Brain microvascular endothelial cell (primary cell): Measurements from ENCODE around the gene EDDM13.

ENCODE experiments used
- DNase-seq: peaks from one replicate; pipeline ENCODE4 v3.0.0-alpha.2; 2020
- H3K27ac ChIP-seq: fragments of 250-450 bp; sonication (Bioruptor Pico); 2 replicates; pipeline ENCODE4 v1.5.1; 2020; ENCODE audit warnings: mild to moderate bottlenecking, moderate library complexity
- H3K27me3 ChIP-seq: fragments of 250-450 bp; sonication (Bioruptor Pico); replicated peaks from 2 replicates; pipeline ENCODE4 v1.5.1; 2020; ENCODE audit warnings: mild to moderate bottlenecking
- H3K36me3 ChIP-seq: fragments of 250-450 bp; sonication (Bioruptor Pico); replicated peaks from 2 replicates; pipeline ENCODE4 v1.5.1; 2020; ENCODE audit warnings: mild to moderate bottlenecking
- H3K4me3 ChIP-seq: 2 replicates; pipeline ENCODE4 v1.5.1; 2011; ENCODE audit warnings: low read depth, mild to moderate bottlenecking, control low read depth, low read length, moderate library complexity
- in situ Hi-C: cut with HindIII; loops from 2 replicates; pipeline ENCODE4 v1.10.0; 2017; ENCODE audit warnings: low sequenced_read_pairs, low pct_ligation_motif_present
- TF ChIP-seq, protein P1 (sequence below): IDR thresholded peaks from 2 replicates; pipeline ENCODE4 v1.5.1; 2011; ENCODE audit warnings: low read depth, mild to moderate bottlenecking, moderate library complexity, low read length, control low read depth, inconsistent platforms; ENCODE audit errors: missing control alignments

Gene EDDM13

DNA sequence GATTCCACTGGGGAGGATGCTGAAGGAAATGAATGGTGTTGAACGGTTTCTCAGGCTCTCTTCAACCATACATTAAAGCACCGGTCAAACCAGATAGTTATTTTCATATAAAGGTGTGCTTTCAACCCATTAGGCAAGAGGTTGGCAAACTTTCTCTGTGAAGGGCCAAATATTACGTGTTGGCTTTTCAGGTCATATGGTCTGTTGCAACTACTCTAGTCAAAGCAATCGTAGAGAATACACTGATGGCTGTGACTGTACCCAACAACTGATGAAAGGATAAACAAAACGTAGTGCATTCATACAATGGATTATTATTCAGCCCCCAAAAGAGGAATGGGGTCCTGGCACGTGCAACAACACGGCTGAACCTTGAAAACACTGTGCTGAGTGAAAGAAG lies 36.2 kb downstream of the EDDM13 start:
- Histone ChIP-seq H3K27me3 (no peaks in the 10 kb centered on the region), H3K4me3 (no peak overlapping the region), H3K36me3 (no peaks in the 10 kb centered on the region), H3K27ac (no peak overlapping the region)
- no peak for DNase-seq
- in situ Hi-C loops, result no loop called here
- TF ChIP-seq, protein P1, sequence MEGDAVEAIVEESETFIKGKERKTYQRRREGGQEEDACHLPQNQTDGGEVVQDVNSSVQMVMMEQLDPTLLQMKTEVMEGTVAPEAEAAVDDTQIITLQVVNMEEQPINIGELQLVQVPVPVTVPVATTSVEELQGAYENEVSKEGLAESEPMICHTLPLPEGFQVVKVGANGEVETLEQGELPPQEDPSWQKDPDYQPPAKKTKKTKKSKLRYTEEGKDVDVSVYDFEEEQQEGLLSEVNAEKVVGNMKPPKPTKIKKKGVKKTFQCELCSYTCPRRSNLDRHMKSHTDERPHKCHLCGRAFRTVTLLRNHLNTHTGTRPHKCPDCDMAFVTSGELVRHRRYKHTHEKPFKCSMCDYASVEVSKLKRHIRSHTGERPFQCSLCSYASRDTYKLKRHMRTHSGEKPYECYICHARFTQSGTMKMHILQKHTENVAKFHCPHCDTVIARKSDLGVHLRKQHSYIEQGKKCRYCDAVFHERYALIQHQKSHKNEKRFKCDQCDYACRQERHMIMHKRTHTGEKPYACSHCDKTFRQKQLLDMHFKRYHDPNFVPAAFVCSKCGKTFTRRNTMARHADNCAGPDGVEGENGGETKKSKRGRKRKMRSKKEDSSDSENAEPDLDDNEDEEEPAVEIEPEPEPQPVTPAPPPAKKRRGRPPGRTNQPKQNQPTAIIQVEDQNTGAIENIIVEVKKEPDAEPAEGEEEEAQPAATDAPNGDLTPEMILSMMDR, result no peak

DNA sequence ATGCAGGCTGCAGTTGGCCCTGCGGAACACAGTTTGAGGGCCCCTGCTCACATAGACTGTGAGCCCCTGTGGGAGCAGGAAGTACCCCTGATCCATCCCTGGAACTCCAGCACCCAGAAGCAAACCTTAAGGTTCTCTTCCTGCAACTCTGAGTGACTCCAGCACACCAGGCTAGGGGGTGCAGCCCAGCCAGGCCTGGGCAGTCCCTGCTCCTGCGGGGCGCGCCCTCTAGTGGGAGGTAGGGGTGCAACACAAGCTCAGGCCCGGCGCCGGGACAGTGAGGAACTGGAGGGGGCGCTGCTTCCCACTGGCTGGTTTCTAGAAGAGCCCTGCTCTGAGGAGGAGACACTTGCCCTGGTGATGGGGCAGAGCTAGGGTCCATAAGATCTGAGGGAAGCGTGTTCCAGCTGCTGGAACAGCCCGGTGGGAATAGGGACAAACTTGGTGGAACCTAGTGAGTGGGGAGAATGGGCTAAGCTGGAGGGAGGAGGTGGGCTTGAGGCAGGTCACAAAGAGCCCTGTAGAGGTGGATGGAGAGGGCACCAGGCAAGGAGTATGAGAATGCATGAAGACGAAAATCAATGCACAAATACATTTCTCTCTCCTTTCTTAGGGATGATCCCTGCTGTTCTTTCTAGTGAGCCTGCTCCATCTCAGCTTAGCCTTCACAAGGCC lies 37.1 kb downstream of the EDDM13 start:
- no peaks in the 10 kb centered on the region for H3K36me3 ChIP-seq
- no peak overlapping the region for H3K4me3 ChIP-seq
- peak; percentile 36 for DNase-seq
- TF ChIP-seq, protein P1, result peak; percentile 94
- in situ Hi-C loops, result no loop called here
- H3K27me3 ChIP-seq, result no peaks in the 10 kb centered on the region
- no peak overlapping the region for H3K27ac ChIP-seq

DNA sequence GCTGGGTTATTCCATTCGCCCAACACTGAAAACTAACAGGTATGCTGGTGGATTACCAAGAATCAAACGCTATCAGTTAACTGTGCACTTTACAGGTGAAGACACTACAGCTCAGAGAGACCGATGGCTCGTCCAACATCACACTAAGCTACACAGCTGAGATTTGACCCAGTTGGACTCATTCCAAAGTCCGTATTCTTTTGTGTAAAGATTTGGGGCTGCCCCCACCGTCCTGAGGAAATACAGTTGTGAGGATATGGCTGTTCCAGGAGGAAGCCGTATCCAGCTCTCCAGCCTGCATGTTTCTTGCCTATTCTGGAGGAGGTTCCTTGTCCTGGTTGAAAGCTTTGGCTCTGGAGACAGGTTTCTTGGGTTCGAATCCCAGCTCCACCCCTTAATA lies 37.9 kb downstream of the EDDM13 start:
- Histone ChIP-seq H3K27ac (no peak overlapping the region), H3K27me3 (no peaks in the 10 kb centered on the region), H3K36me3 (no peaks in the 10 kb centered on the region), H3K4me3 (no peak overlapping the region)
- in situ Hi-C loops, result no loop called here
- DNase-seq, result no peak
- TF ChIP-seq, protein P1, result no peak

DNA sequence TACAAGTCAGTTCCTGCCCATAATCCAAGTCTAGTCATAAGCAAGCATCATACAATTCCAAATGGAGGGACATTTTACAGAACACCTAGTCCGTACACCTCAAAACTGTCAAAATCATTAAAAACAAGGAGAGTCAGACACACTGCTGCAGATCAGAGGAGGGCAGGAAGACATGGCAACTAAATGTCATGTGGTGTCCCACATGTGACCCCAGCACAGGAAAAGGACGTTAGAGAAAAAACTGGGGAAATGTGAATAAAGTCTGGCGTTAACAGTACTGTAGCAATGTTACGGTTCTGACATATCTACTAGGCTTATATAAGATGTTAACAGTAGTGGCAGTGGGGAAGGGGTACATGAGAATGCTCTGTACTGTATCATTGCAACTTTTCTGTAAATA lies 39.8 kb downstream of the EDDM13 start:
- TF ChIP-seq, protein P1, result no peak
- H3K27me3 ChIP-seq, result no peaks in the 10 kb centered on the region
- no peaks in the 10 kb centered on the region for H3K36me3 ChIP-seq
- H3K27ac ChIP-seq, result no peak overlapping the region
- no peak for DNase-seq
- no peak overlapping the region for H3K4me3 ChIP-seq
- in situ Hi-C loops, result no loop called here

DNA sequence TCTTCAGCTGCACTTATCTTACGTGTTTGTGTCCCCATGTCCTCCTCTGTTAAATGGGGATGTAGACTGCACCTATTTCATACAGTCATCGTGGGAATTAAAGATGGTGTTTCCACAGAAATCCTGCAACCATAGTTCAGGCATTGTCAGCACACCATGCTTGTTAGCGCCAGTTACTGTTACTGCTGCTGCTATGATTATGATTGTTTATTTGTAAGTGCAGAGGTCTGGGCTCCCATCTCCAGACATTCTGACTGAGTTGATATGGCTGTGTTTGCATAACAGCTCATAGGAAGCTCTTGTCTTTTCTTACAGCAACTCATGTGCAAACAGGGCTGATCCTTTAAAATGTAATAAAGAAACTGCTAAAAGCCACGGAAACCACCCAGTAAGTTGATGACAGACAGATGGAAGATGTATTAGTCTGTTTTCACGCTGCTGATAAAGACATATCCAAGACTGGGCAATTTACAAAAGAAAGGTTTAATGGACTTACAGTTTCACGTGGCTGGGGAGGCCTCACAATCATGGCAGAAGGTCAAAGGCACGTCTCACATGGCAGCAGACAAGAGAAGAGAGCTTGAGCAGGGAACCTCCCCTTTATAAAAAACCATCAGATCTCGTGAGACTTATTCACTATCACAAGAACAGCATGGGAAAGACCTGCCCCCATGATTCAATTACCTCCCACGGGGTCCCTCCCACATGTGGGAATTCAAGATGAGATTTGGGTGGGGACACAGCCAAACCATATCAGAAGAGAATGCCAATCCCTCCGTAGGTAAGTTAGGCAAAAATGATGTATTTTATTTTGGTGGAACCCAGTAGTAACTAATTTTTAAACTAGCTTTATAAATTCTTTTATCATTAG lies 40.5 kb downstream of the EDDM13 start:
- Histone ChIP-seq H3K27me3 (no peaks in the 10 kb centered on the region), H3K36me3 (no peaks in the 10 kb centered on the region), H3K4me3 (no peak overlapping the region), H3K27ac (no peak overlapping the region)
- in situ Hi-C loops, result no loop called here
- no peak for DNase-seq
- TF ChIP-seq, protein P1, result no peak
